ENCODE results near the gene RAB25.

Gene RAB25

DNA sequence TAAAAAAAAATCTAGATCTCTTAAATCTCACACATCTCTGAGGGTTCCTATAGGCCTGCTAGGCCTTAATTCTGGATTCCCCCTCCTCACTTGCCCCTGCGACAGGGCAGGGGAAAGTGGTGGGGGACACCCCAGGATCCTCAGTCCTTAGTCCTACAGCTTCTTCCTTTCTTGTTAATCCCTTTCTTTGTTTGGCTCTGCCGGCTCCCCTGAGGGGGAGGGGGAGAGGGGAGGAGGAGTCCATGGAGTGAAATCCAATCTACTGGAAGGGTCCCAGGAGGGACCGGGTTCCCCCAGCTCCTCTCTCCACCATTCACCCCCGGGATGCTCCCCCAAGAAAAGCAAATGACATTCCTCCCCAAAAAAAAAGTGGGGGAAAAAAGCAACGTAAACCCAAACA, 12.8 kb downstream of the RAB25 start:
- DNase-seq (ENCODE audit: low read depth), result no peak

DNA sequence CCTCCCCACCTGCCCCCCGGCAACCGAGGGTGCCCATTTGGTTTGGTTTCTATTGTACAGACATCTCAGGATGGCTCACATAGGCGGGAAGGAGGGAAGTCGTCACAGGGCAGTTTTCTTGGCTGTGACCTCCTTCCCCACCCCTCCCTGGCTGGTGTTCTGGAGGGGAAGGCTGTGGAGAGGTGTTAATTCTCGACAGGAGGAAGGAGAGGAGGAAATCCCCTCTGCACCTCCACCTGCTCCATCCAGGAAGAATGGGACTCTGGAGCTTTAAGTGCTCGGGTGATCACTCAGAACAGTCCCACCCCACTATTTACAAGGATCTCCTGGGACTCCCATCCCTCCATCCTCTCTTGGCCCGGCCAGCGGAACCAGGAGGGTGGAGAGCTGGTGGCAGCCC, 13.7 kb downstream of the RAB25 start:
- no peak for DNase-seq (ENCODE audit: low read depth)
- TF ChIP-seq, protein P1, sequence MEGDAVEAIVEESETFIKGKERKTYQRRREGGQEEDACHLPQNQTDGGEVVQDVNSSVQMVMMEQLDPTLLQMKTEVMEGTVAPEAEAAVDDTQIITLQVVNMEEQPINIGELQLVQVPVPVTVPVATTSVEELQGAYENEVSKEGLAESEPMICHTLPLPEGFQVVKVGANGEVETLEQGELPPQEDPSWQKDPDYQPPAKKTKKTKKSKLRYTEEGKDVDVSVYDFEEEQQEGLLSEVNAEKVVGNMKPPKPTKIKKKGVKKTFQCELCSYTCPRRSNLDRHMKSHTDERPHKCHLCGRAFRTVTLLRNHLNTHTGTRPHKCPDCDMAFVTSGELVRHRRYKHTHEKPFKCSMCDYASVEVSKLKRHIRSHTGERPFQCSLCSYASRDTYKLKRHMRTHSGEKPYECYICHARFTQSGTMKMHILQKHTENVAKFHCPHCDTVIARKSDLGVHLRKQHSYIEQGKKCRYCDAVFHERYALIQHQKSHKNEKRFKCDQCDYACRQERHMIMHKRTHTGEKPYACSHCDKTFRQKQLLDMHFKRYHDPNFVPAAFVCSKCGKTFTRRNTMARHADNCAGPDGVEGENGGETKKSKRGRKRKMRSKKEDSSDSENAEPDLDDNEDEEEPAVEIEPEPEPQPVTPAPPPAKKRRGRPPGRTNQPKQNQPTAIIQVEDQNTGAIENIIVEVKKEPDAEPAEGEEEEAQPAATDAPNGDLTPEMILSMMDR (conservative IDR thresholded peaks at IDR 0.05; ENCODE audit: low read depth, low read length), result no peak
- H3K4me3 ChIP-seq (ENCODE audit: low read depth, low read length), result no peak overlapping the region

More for the DNA sequence above, 12.8 kb downstream of the RAB25 start:
- H3K4me3 ChIP-seq (ENCODE audit: low read depth, low read length), result no peak overlapping the region
- TF ChIP-seq, protein P1 (conservative IDR thresholded peaks at IDR 0.05; ENCODE audit: low read depth, low read length), result no peak

DNA sequence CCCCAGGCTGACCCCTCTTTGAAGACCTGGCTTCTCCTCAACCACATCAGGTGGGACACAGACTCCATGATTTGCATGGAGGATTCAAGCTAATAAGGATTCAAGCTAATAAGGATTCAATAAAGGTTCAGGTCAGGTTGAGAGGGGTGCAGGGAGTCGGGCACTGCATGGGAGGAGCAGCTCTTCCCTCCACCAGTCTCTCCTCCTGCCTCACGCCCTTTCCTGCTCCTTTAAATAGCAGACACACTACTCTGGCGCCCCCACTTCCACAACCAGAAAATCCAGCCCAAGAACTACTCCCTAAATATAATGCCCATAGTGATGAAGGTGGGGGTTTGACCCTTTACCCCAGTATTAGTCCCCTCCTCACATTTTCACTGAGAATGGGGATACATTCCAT, 14.2 kb downstream of the RAB25 start:
- no peak overlapping the region for H3K4me3 ChIP-seq (ENCODE audit: low read depth, low read length)
- peak; percentile 15 for DNase-seq (ENCODE audit: low read depth)
- TF ChIP-seq, protein P1 (conservative IDR thresholded peaks at IDR 0.05; ENCODE audit: low read depth, low read length), result no peak

DNA sequence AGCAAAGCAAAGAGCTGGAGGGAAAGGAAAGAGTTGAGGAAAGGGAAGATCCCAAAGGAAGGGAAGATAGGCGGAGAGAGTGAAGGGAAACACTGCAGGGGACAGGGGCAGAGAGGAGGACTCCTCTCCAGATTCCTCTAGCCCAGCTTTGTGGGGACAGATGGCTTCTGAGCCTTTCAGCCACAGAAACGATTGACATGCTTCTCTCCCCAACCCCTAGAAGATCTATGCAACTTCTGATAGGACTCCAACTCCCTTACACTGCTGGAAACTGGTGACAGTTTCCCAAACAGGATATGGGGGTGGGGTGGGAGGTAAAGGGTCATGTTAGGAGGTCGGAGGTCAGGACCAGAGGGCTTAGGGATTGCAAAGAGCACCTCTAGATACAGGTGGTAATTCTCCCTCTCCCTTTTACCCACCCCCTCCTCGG, 14.8 kb downstream of the RAB25 start:
- no peak overlapping the region for H3K4me3 ChIP-seq (ENCODE audit: low read depth, low read length)
- no peak for DNase-seq (ENCODE audit: low read depth)
- TF ChIP-seq, protein P1 (conservative IDR thresholded peaks at IDR 0.05; ENCODE audit: low read depth, low read length), result no peak

DNA sequence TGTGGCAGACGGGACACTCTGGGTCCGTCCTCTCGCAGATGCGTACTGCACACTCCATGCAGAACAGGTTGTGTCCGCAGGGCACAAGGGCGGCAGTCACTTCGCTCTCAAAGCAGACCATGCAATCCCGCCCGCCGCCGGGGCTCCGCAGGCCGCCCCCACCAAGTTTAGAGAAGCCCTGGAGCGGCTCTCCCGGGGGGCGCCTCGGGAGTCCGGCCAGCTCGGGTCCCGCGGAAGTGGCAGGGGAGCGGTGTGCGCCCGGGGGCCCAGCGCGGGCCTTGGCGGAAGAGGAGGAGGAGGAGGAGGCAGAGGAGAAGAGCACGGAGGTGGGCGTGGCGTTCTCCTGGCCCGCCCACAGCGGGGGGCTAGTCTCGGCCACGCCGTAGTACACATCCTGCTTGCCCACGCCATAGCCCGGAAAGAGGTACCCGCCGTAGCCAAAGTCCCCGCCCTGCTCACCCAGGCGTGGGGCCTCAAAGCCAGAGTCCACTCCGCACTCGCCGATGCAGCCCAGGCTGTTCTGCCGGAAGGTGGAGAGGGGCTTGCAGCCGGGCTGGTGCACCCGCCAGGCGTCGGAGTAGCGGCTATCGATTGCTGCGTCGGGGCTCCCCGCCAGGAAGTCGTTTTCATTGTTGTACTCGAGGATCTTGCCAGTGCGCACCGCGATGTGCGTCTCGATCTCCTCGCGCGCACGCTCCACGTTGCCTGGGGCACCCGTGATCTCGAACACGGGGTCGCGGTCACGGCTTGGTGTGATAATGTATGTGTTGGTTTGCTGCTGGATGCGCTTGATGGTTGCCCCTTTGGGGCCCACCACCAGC, 15.9 kb downstream of the RAB25 start:
- TF ChIP-seq, protein P1 (conservative IDR thresholded peaks at IDR 0.05; ENCODE audit: low read depth, low read length), result no peak
- DNase-seq (ENCODE audit: low read depth), result no peak
- H3K4me3 ChIP-seq (ENCODE audit: low read depth, low read length), result no peak overlapping the region

DNA sequence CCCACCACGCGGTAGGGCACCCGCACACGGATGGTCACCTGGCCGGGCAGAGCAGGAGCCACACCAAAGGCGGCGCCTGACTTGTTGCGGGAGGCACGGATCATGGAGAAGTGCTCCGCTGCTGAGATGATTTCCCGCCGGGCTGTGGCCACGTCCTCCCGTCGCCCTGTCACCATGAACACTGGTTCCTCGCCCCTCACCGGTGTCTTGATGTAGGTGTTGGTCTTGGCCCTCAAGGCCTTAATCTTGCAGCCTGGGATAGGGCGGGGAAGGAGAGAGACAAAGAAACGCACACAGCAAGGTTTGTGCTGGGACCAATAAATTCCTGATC, 16.4 kb downstream of the RAB25 start:
- TF ChIP-seq, protein P1 (conservative IDR thresholded peaks at IDR 0.05; ENCODE audit: low read depth, low read length), result no peak
- H3K4me3 ChIP-seq (ENCODE audit: low read depth, low read length), result no peak overlapping the region
- DNase-seq (ENCODE audit: low read depth), result no peak

DNA sequence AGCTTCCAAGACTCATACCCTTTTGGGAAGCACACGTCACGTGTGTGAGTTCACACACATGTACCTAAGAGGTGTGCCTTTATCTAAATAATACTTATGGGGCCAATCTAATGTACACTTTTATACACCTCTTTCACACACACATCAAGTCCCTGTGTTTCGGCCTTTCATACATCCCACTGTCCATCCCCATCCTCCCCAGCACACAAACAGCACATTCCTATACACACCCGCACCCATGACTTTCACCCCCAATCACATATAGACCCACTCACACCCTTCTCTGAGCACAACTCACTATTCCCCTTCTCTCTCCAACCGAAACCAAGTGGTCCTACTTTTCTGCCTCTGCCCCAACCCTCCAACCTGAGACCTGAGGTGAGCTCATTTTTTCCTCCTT, 17.8 kb downstream of the RAB25 start:
- no peak overlapping the region for H3K4me3 ChIP-seq (ENCODE audit: low read depth, low read length)
- TF ChIP-seq, protein P1 (conservative IDR thresholded peaks at IDR 0.05; ENCODE audit: low read depth, low read length), result no peak
- no peak for DNase-seq (ENCODE audit: low read depth)
